SH-SY5Y (cell line): Measurements from ENCODE around the gene SYNC.

ENCODE experiments used
- GATA2 ChIP-seq: IDR thresholded peaks from 2 replicates; pipeline ENCODE4 v1.6.1; 2011; ENCODE audit warnings: mild to moderate bottlenecking, low read depth, low read length
- GATA3 ChIP-seq: IDR thresholded peaks from 2 replicates; pipeline ENCODE4 v1.6.1; 2011; ENCODE audit warnings: low read depth, mild to moderate bottlenecking, low read length, moderate library complexity

DNA sequence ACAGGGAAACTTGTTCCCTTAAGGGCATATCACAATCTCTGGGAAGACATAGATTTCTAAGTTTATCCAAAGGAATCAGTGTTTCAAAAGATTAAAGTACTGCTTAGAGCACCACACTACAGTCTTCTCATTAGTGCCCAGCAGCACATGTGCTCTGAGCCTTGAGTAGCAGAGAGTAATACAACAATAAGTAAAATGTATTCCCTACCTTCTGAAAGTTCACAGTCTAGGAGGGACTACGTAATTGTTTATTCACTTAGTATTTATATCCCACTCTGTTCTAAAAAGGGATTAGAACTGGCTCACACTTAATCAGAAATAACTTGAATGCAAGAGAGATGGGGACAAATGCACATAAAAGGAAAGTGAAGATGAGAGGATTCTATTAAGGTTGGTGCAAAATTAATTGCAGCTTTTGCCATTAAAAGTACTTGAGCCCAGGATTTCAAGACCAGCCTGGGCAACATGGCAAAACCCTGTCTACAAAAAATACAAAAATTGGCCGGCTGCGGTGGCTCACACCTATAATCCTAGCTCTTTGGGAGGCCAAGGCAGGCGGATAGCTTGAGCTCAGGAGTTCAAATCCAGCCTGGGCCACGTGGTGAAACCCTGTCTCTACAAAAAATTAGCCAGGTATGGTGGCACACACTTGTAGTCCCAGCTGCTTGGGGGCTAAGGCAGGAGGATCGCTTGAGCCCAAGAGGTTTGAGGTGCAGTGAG lies 9.0 kb downstream of the SYNC start:
- TF ChIP-seq GATA2 (no peak), GATA3 (no peak)
